Measurements from ENCODE around the gene COL25A1. TPM values are rescaled to one million over a fixed set of nuclear protein-coding genes. Genes with fewer than 3 reads are reported as not detected.

Gene COL25A1
- total RNA-seq, 1 experiment from 2014 or later: not detected

- CTCF ChIA-PET: no interaction called here
- intact Hi-C loops (cut with micrococcal nuclease; ENCODE audit: unreplicated experiment): no loop called here
- no TSS peak for BruUV-seq (replicated peaks)
Observed at GRCh38 chr4:108814326-108814725, 488.1 kb downstream of the COL25A1 start.

GRCh38 chr4:108813261-108813660 lies 489.2 kb downstream of the COL25A1 start:
- no peak overlapping the region for H3K27ac ChIP-seq (ENCODE audit: low read length)
- no peak overlapping the region for H3K4me3 ChIP-seq (ENCODE audit: low read depth in 2 of 2, low read length in 2 of 2)
- H3K4me1 ChIP-seq (ENCODE audit: control insufficient read depth, insufficient read depth, low read length): no peaks in the 10 kb centered on the region
- intact Hi-C loops (cut with micrococcal nuclease; ENCODE audit: unreplicated experiment): no loop called here
- H3K27me3 ChIP-seq (ENCODE audit: control insufficient read depth, insufficient read depth, low read length): no peaks in the 10 kb centered on the region; the same call in 1 of the 2 replicates
- ChIA-PET CTCF (no interaction called here), POLR2A (no interaction called here)
- no peak for DNase-seq (ENCODE audit: low read depth, low spot score)
- TF ChIP-seq REST (IDR thresholded peaks at IDR 0.05; ENCODE audit: insufficient read depth in 1 of 2, low read depth in 2 of 2, low read length in 1 of 2) (no peak), TCF7L2 (IDR thresholded peaks at IDR 0.05; ENCODE audit: low read depth, low read length) (no peak), POLR2AphosphoS5 (IDR thresholded peaks at IDR 0.05; ENCODE audit: low read depth, low read length) (no peak), CTCF (IDR thresholded peaks at IDR 0.05) (no peak), SIN3A (IDR thresholded peaks at IDR 0.05; ENCODE audit: borderline replicate concordance, insufficient read depth, low read depth, low read length) (no peak)
- ATAC-seq: no peak
- H3K36me3 ChIP-seq (ENCODE audit: control insufficient read depth, insufficient read depth, low read length): no peaks in the 10 kb centered on the region
- BruUV-seq (replicated peaks): no TSS peak
- no peaks in the 10 kb centered on the region for H3K9me3 ChIP-seq (ENCODE audit: control insufficient read depth, insufficient read depth, low read depth, low read length)
- in situ Hi-C loops (cut with HindIII; ENCODE audit: low pct_unique_long_range_greater_than_20kb, low sequenced_read_pairs): no loop called here

More at GRCh38 chr4:108814326-108814725, 488.1 kb downstream of the COL25A1 start:
- Histone ChIP-seq H3K27me3 (ENCODE audit: control insufficient read depth, insufficient read depth, low read length) (no peaks in the 10 kb centered on the region; the same call in 1 of the 2 replicates), H3K27ac (ENCODE audit: low read length) (no peak overlapping the region), H3K36me3 (ENCODE audit: control insufficient read depth, insufficient read depth, low read length) (no peaks in the 10 kb centered on the region), H3K4me3 (ENCODE audit: low read depth in 2 of 2, low read length in 2 of 2) (no peak overlapping the region), H3K9me3 (ENCODE audit: control insufficient read depth, insufficient read depth, low read depth, low read length) (no peaks in the 10 kb centered on the region), H3K4me1 (ENCODE audit: control insufficient read depth, insufficient read depth, low read length) (no peaks in the 10 kb centered on the region)
- POLR2A ChIA-PET: no interaction called here
- no peak for ATAC-seq
- TF ChIP-seq POLR2AphosphoS5 (IDR thresholded peaks at IDR 0.05; ENCODE audit: low read depth, low read length): no peak
- TF ChIP-seq REST (IDR thresholded peaks at IDR 0.05; ENCODE audit: insufficient read depth in 1 of 2, low read depth in 2 of 2, low read length in 1 of 2): no peak
- no peak for TF ChIP-seq SIN3A (IDR thresholded peaks at IDR 0.05; ENCODE audit: borderline replicate concordance, insufficient read depth, low read depth, low read length)
- TF ChIP-seq TCF7L2 (IDR thresholded peaks at IDR 0.05; ENCODE audit: low read depth, low read length): no peak
- no peak for TF ChIP-seq CTCF (IDR thresholded peaks at IDR 0.05)
- no peak for DNase-seq (ENCODE audit: low read depth, low spot score)
- in situ Hi-C loops (cut with HindIII; ENCODE audit: low pct_unique_long_range_greater_than_20kb, low sequenced_read_pairs): no loop called here

All from Panc1 (cell line).